H1 (cell line): ENCODE data around the gene COTL1. TPM values are rescaled to one million over a fixed set of nuclear protein-coding genes. Genes with fewer than 3 reads are reported as not detected.

Source experiments
- HDAC2 ChIP-seq, 2 experiments: fragments of 300-600 bp in 1 of 2; sonication (generic) in 1 of 2; IDR thresholded peaks; 2 replicates each; pipeline ENCODE4 v1.6.1; 2011 to 2012; ENCODE audit warnings: low read depth in 2 of 2, low read length in 2 of 2, mild to moderate bottlenecking in 2 of 2, moderate library complexity in 2 of 2, borderline replicate concordance in 1 of 2, inconsistent platforms in 1 of 2
- KDM1A ChIP-seq: fragments of 200-600, 300-600 bp; sonication (generic); IDR thresholded peaks from 2 replicates; pipeline ENCODE4 v1.7.1; 2016; ENCODE audit warnings: mild to moderate bottlenecking, low read length, borderline replicate concordance
- RNF2 ChIP-seq: fragments of 200-900, 300-1000 bp; sonication (generic); IDR thresholded peaks from 2 replicates; pipeline ENCODE4 v1.7.1; 2016; ENCODE audit warnings: borderline replicate concordance, low read depth, mild to moderate bottlenecking, antibody characterized with exemption, low read length; ENCODE audit not compliant: poor library complexity, severe bottlenecking; ENCODE audit errors: missing control alignments
- SAP30 ChIP-seq: fragments of 300-600 bp; sonication (generic); IDR thresholded peaks from 2 replicates; pipeline ENCODE4 v1.7.1; 2012; ENCODE audit warnings: low read length, moderate library complexity, mild to moderate bottlenecking, inconsistent platforms; ENCODE audit not compliant: insufficient read depth, insufficient replicate concordance
- SRF ChIP-seq: IDR thresholded peaks from 2 replicates; pipeline ENCODE4 v1.6.1; 2011; ENCODE audit warnings: mild to moderate bottlenecking, low read depth, low read length, moderate library complexity
- TEAD4 ChIP-seq: IDR thresholded peaks from 2 replicates; pipeline ENCODE4 v1.6.1; 2012; ENCODE audit warnings: low read depth, low read length, inconsistent platforms, mixed read lengths
- polyA plus RNA-seq, 7 experiments: library from polyadenylated mRNA; depleted of rRNA in 3 of 7; stranded (reverse) in 5 of 7; unstranded in 2 of 7; fragments of >200 nt in 5 of 7; fragments of 200-250 nt in 2 of 7; gene quantifications; 1 replicate in 5 of 7; 2 replicates in 1 of 7; 4 replicates in 1 of 7; pipeline versions ENCODE4 v1.2.1 to v1.2.3, GENCODE V29; 2011 to 2013; ENCODE audit warnings: missing spikeins in 2 of 7, mixed read lengths in 2 of 7
- total RNA-seq: library from RNA; stranded (reverse); fragmentation: NEBNext Ultra II Directional; extraction: Animal tissue kit (Norgen Biotek cat#: 25700); gene quantifications from 2 replicates; pipeline ENCODE4 v1.2.1, GENCODE V29; 2021
- TF ChIP-seq, protein P1 (sequence below): IDR thresholded peaks from 2 replicates; pipeline ENCODE4 v1.6.1; 2011; ENCODE audit warnings: low read length, improper control_type of control experiment

Gene COTL1
- total and polyA plus RNA-seq, 2 of the 8 experiments (the other 6 are each of a cell fraction or from before 2014, with no cell fraction given) = 59.2 to 183 TPM

GRCh38 chr16:84592718-84593117, 25.2 kb downstream of the COTL1 start (continued):
- TF ChIP-seq, protein P1, sequence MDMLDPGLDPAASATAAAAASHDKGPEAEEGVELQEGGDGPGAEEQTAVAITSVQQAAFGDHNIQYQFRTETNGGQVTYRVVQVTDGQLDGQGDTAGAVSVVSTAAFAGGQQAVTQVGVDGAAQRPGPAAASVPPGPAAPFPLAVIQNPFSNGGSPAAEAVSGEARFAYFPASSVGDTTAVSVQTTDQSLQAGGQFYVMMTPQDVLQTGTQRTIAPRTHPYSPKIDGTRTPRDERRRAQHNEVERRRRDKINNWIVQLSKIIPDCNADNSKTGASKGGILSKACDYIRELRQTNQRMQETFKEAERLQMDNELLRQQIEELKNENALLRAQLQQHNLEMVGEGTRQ = no peak
- TF ChIP-seq SRF (no peak), SAP30 (no peak), RNF2 (no peak), HDAC2 (IDR thresholded peaks at IDR 0.05; ENCODE audit: borderline replicate concordance in 1 of 2, low read depth in 2 of 2, low read length in 2 of 2) (no peak), KDM1A (no peak), TEAD4 (no peak)
- TF ChIP-seq, all 59 proteins: peak for 0
